ENCODE measurements around the gene CDC25C. TPM values are rescaled to one million over a fixed set of nuclear protein-coding genes. Genes with fewer than 3 reads are reported as not detected.
A peak's percentile ranks its signal among the peaks of the same experiment; 100 is the strongest.

The CDC25C gene
- total and polyA plus RNA-seq, 4 donors: 0.49 to 6.9 (median 0.59) TPM; not detected in 1

DNA sequence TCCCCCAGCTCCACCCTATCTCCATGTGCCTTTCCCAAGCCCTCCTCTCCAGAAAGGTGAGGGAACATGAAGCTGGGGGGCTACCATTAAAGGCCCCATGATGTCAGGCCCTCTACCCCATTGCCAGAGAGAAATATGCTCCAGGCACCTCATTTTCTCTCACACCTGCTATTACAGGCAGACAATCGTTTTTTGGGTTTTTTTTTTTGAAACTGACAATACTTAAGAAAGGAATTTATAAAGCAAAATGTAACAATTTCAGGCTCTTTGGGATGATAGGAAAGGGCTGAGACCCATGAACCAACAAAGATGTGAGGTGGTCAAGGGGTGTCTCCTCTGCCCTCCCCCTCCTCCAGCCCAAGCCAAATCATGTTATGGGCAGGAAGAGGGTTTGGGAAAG lies 55.7 kb downstream of the CDC25C start:
- DNase-seq (ENCODE audit: low spot score): no peak
- peaks cover 8 to 25% (median 15%) of the 10 kb centered on the region in 4 donors for H3K4me1 ChIP-seq (ENCODE audit: control insufficient read depth in 4 of 4, insufficient read depth in 4 of 4, low read length in 3 of 4)
- H3K4me3 ChIP-seq (ENCODE audit: low read depth in 1 of 3, low read length in 3 of 3): no peak overlapping the region
- TF ChIP-seq HNF4A (conservative IDR thresholded peaks at IDR 0.05) (no peak), FOXA1 (IDR thresholded peaks at IDR 0.05) (no peak), NR2F2 (IDR thresholded peaks at IDR 0.05) (no peak), RAD21 (IDR thresholded peaks at IDR 0.05) (no peak), SP1 (IDR thresholded peaks at IDR 0.05) (no peak), JUND (IDR thresholded peaks at IDR 0.05) (no peak)
- TF ChIP-seq, protein P1, sequence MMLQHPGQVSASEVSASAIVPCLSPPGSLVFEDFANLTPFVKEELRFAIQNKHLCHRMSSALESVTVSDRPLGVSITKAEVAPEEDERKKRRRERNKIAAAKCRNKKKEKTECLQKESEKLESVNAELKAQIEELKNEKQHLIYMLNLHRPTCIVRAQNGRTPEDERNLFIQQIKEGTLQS (IDR thresholded peaks at IDR 0.05): no peak
- TF ChIP-seq, protein P2, sequence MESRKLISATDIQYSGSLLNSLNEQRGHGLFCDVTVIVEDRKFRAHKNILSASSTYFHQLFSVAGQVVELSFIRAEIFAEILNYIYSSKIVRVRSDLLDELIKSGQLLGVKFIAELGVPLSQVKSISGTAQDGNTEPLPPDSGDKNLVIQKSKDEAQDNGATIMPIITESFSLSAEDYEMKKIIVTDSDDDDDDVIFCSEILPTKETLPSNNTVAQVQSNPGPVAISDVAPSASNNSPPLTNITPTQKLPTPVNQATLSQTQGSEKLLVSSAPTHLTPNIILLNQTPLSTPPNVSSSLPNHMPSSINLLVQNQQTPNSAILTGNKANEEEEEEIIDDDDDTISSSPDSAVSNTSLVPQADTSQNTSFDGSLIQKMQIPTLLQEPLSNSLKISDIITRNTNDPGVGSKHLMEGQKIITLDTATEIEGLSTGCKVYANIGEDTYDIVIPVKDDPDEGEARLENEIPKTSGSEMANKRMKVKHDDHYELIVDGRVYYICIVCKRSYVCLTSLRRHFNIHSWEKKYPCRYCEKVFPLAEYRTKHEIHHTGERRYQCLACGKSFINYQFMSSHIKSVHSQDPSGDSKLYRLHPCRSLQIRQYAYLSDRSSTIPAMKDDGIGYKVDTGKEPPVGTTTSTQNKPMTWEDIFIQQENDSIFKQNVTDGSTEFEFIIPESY (IDR thresholded peaks at IDR 0.05): no peak
- WGBS: 60% methylated on average over 1 of the region's 1 CpG
- H3K27ac ChIP-seq (ENCODE audit: low read depth in 1 of 2, low read length in 2 of 2): peak overlapping the region; percentile 26 to 37
- H3K9ac ChIP-seq (ENCODE audit: low read depth in 1 of 2, low read length in 2 of 2): no peak overlapping the region
- H3K9me3 ChIP-seq (ENCODE audit: control insufficient read depth in 4 of 4, low read length in 3 of 4): no peaks in the 10 kb centered on the region
- H3K36me3 ChIP-seq (ENCODE audit: control insufficient read depth in 4 of 4, insufficient read depth in 3 of 4, low read depth in 1 of 4, low read length in 3 of 4): no peaks in the 10 kb centered on the region
- no peaks in the 10 kb centered on the region for H3K27me3 ChIP-seq (ENCODE audit: control insufficient read depth in 4 of 4, insufficient read depth in 4 of 4, low read length in 3 of 4)

DNA sequence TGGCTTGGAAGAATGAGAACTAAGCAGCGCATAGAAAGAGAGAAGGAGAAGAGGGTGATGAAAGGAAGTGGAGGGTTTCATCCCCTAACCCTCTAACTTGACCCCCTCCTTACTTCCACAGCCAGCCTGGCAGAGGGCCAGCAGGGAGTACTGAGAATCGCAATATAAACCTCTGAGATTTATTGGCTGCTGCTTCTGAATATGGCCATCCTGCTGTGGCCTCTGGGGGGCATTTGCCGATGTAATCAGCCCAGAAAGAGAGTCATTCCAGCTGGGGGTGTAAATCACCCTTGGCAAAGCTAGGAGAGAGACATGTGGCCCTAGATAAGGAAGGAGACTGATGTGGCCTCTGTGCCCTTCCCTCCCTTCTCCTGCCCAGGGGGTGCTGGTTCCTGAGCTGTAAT lies 56.2 kb downstream of the CDC25C start:
- H3K4me1 ChIP-seq (ENCODE audit: control insufficient read depth in 4 of 4, insufficient read depth in 4 of 4, low read length in 3 of 4): peaks cover 8 to 25% (median 15%) of the 10 kb centered on the region in 4 donors
- no peak for DNase-seq (ENCODE audit: low spot score)
- no peak for TF ChIP-seq RAD21 (IDR thresholded peaks at IDR 0.05)
- no peak for TF ChIP-seq FOXA2 (IDR thresholded peaks at IDR 0.05)
- no peak for TF ChIP-seq TAF1 (conservative IDR thresholded peaks at IDR 0.05)
- TF ChIP-seq EGR1 (IDR thresholded peaks at IDR 0.05; ENCODE audit: low read depth in 2 of 2): no peak
- TF ChIP-seq SP1 (IDR thresholded peaks at IDR 0.05): no peak
- no peak for TF ChIP-seq HNF4G (IDR thresholded peaks at IDR 0.05)
- no peak for TF ChIP-seq NR2F2 (IDR thresholded peaks at IDR 0.05)
- TF ChIP-seq, protein P3, sequence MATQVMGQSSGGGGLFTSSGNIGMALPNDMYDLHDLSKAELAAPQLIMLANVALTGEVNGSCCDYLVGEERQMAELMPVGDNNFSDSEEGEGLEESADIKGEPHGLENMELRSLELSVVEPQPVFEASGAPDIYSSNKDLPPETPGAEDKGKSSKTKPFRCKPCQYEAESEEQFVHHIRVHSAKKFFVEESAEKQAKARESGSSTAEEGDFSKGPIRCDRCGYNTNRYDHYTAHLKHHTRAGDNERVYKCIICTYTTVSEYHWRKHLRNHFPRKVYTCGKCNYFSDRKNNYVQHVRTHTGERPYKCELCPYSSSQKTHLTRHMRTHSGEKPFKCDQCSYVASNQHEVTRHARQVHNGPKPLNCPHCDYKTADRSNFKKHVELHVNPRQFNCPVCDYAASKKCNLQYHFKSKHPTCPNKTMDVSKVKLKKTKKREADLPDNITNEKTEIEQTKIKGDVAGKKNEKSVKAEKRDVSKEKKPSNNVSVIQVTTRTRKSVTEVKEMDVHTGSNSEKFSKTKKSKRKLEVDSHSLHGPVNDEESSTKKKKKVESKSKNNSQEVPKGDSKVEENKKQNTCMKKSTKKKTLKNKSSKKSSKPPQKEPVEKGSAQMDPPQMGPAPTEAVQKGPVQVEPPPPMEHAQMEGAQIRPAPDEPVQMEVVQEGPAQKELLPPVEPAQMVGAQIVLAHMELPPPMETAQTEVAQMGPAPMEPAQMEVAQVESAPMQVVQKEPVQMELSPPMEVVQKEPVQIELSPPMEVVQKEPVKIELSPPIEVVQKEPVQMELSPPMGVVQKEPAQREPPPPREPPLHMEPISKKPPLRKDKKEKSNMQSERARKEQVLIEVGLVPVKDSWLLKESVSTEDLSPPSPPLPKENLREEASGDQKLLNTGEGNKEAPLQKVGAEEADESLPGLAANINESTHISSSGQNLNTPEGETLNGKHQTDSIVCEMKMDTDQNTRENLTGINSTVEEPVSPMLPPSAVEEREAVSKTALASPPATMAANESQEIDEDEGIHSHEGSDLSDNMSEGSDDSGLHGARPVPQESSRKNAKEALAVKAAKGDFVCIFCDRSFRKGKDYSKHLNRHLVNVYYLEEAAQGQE (IDR thresholded peaks at IDR 0.05): no peak
- TF ChIP-seq, protein P1 (IDR thresholded peaks at IDR 0.05): no peak
- no peak overlapping the region for H3K4me3 ChIP-seq (ENCODE audit: low read depth in 1 of 3, low read length in 3 of 3)
- H3K9me3 ChIP-seq (ENCODE audit: control insufficient read depth in 4 of 4, low read length in 3 of 4): no peaks in the 10 kb centered on the region
- H3K36me3 ChIP-seq (ENCODE audit: control insufficient read depth in 4 of 4, insufficient read depth in 3 of 4, low read depth in 1 of 4, low read length in 3 of 4): no peaks in the 10 kb centered on the region
- H3K27me3 ChIP-seq (ENCODE audit: control insufficient read depth in 4 of 4, insufficient read depth in 4 of 4, low read length in 3 of 4): no peaks in the 10 kb centered on the region
- 72% methylated on average over 3 of the region's 3 CpGs for WGBS
- no peak overlapping the region for H3K9ac ChIP-seq (ENCODE audit: low read depth in 1 of 2, low read length in 2 of 2)
- H3K27ac ChIP-seq (ENCODE audit: low read depth in 1 of 2, low read length in 2 of 2): no peak overlapping the region

Data from liver (tissue), 9 donors.